Esophagus muscularis mucosa (tissue), 4 donors: ENCODE results near the gene SDK2. TPM values are rescaled to one million over a fixed set of nuclear protein-coding genes. Genes with fewer than 3 reads are reported as not detected.

Source experiments
- DNase-seq: peaks from one replicate; pipeline ENCODE4 v3.0.0-alpha.2; 2017; ENCODE audit errors: extremely low spot score
- H3K27ac ChIP-seq, 4 donors: fragments of 200-600 bp; sonication (generic); replicated peaks in 1 of 4; 1 replicate in 3 of 4; 2 replicates in 1 of 4; pipeline ENCODE4 v1.5.1; 2016 to 2019; ENCODE audit warnings: mild to moderate bottlenecking in 1 of 4
- H3K27me3 ChIP-seq, 4 donors: fragments of 200-600 bp; sonication (generic); one replicate each; pipeline versions ENCODE4 v1.5.1 to v1.6.0; 2016 to 2019
- H3K36me3 ChIP-seq, 4 donors: fragments of 200-600 bp; sonication (generic); one replicate each; pipeline ENCODE4 v1.5.1; 2016 to 2019
- H3K4me1 ChIP-seq, 4 donors: fragments of 200-600 bp; sonication (generic); one replicate each; pipeline ENCODE4 v1.5.1; 2016 to 2019
- H3K4me3 ChIP-seq, 4 donors: fragments of 200-600 bp; sonication (generic); 1 replicate in 2 of 4; 2 replicates in 2 of 4; pipeline ENCODE4 v1.5.1; 2016 to 2019; ENCODE audit warnings: mild to moderate bottlenecking in 4 of 4, moderate library complexity in 1 of 4
- H3K9me3 ChIP-seq, 4 donors: fragments of 200-600 bp; sonication (generic); 1 replicate in 3 of 4; 2 replicates in 1 of 4; pipeline ENCODE4 v1.5.1; 2016 to 2019
- CTCF ChIP-seq, 3 experiments: fragments of 200-600 bp in 2 of 3; fragments of 450-650 bp in 1 of 3; sonication (generic) in 2 of 3; IDR thresholded peaks; one replicate each; pipeline ENCODE4 v1.5.1; 2017 to 2019; ENCODE audit warnings: antibody characterized with exemption in 3 of 3, mild to moderate bottlenecking in 2 of 3, moderate library complexity in 1 of 3
- EP300 ChIP-seq: sonication (generic); formaldehyde crosslinking; IDR thresholded peaks from one replicate; pipeline ENCODE4 v1.6.1; 2017; ENCODE audit warnings: antibody characterized with exemption
- POLR2A ChIP-seq: fragments of 450-650 bp; IDR thresholded peaks from one replicate; pipeline ENCODE4 v1.6.1; 2017; ENCODE audit warnings: antibody characterized with exemption, moderate library complexity, mild to moderate bottlenecking, low read depth
- POLR2AphosphoS5 ChIP-seq, 2 donors: sonication (generic); formaldehyde crosslinking; IDR thresholded peaks; one replicate each; pipeline ENCODE4 v1.6.1; 2017; ENCODE audit warnings: antibody characterized with exemption in 2 of 2
- WGBS: methylation state at CpG from one replicate; pipeline ENCODE4 v1.1.5; 2018; 5-methylcytosine and 5-hydroxymethylcytosine counted together
- intact Hi-C: fragments of 100-400 bp; cut with DNase I; formaldehyde crosslinking; loops from one replicate; pipeline ENCODE4 v1.15.1; 2023
- total RNA-seq, 4 donors: library from RNA; depleted of rRNA; stranded (reverse); fragments of >200 nt; gene quantifications; one replicate each; pipeline versions ENCODE4 v1.1.0 to v1.2.1, GENCODE V29; 2016

Gene SDK2
- total RNA-seq, 4 donors from 2014 or later: 0.42 to 2.0 (median 1.2) TPM

- no peak for DNase-seq
- no peak overlapping the region for H3K4me3 ChIP-seq
- H3K27me3 ChIP-seq: peaks cover 0 to 31% (median 2%) of the 10 kb centered on the region in 4 donors
- no peak for TF ChIP-seq CTCF (IDR thresholded peaks at IDR 0.05)
- TF ChIP-seq POLR2A: no peak
- TF ChIP-seq POLR2AphosphoS5 (IDR thresholded peaks at IDR 0.05): no peak
- intact Hi-C loops: no loop called here
- H3K4me1 ChIP-seq: no peaks in the 10 kb centered on the region
- WGBS: 100% methylated on average over 2 of the region's 2 CpGs
- no peak overlapping the region for H3K27ac ChIP-seq
- H3K36me3 ChIP-seq: no peaks in the 10 kb centered on the region
- no peaks in the 10 kb centered on the region for H3K9me3 ChIP-seq
These were observed 79.4 kb downstream of the SDK2 start for GRCh38 chr17:73564843-73565242.

- H3K36me3 ChIP-seq: no peaks in the 10 kb centered on the region
- no peak for TF ChIP-seq POLR2A
- TF ChIP-seq POLR2AphosphoS5 (IDR thresholded peaks at IDR 0.05): no peak
- TF ChIP-seq EP300: no peak
- no peak for TF ChIP-seq CTCF (IDR thresholded peaks at IDR 0.05)
- intact Hi-C loops: no loop called here
- no peaks in the 10 kb centered on the region for H3K4me1 ChIP-seq
- no peak overlapping the region for H3K4me3 ChIP-seq
- H3K9me3 ChIP-seq: no peaks in the 10 kb centered on the region
- H3K27ac ChIP-seq: no peak overlapping the region
- 59% methylated on average over 4 of the region's 9 CpGs for WGBS
- no peak for DNase-seq
- peaks cover 0 to 40% (median 2%) of the 10 kb centered on the region in 4 donors for H3K27me3 ChIP-seq
These were observed 81.3 kb downstream of the SDK2 start for GRCh38 chr17:73562896-73563295.

GRCh38 chr17:73561111-73561510 is 83.1 kb downstream of the SDK2 start:
- peaks cover 0 to 43% (median 2%) of the 10 kb centered on the region in 4 donors for H3K27me3 ChIP-seq
- H3K4me3 ChIP-seq: no peak overlapping the region
- no peak for DNase-seq
- no peak for TF ChIP-seq POLR2A
- H3K36me3 ChIP-seq: no peaks in the 10 kb centered on the region
- 77% methylated on average over 9 of the region's 9 CpGs for WGBS
- H3K9me3 ChIP-seq: no peaks in the 10 kb centered on the region
- intact Hi-C loops: no loop called here
- H3K4me1 ChIP-seq: no peaks in the 10 kb centered on the region
- H3K27ac ChIP-seq: no peak overlapping the region

- Histone ChIP-seq H3K9me3 (no peaks in the 10 kb centered on the region), H3K27ac (no peak overlapping the region), H3K27me3 (peaks cover 0 to 46% (median 2%) of the 10 kb centered on the region in 4 donors), H3K36me3 (no peaks in the 10 kb centered on the region), H3K4me3 (no peak overlapping the region), H3K4me1 (no peaks in the 10 kb centered on the region)
- no CpG with 5 or more reads among the region's 6 CpGs for WGBS
- TF ChIP-seq POLR2AphosphoS5 (IDR thresholded peaks at IDR 0.05) (no peak), POLR2A (no peak), EP300 (no peak), CTCF (IDR thresholded peaks at IDR 0.05) (no peak)
- no peak for DNase-seq
- intact Hi-C loops: no loop called here
These were observed 83.6 kb downstream of the SDK2 start for GRCh38 chr17:73560661-73561060.

- H3K27me3 ChIP-seq: peaks cover 0 to 56% (median 2%) of the 10 kb centered on the region in 4 donors
- no peak overlapping the region for H3K27ac ChIP-seq
- no peak overlapping the region for H3K4me3 ChIP-seq
- no peaks in the 10 kb centered on the region for H3K36me3 ChIP-seq
- no peak for DNase-seq
- WGBS: 93% methylated on average over 6 of the region's 6 CpGs
- intact Hi-C loops: no loop called here
- H3K9me3 ChIP-seq: no peaks in the 10 kb centered on the region
- H3K4me1 ChIP-seq: no peaks in the 10 kb centered on the region
- no peak for TF ChIP-seq POLR2A
- no peak for TF ChIP-seq CTCF (IDR thresholded peaks at IDR 0.05)
- TF ChIP-seq POLR2AphosphoS5 (IDR thresholded peaks at IDR 0.05): no peak
- no peak for TF ChIP-seq EP300
These were observed 84.7 kb downstream of the SDK2 start for GRCh38 chr17:73559532-73559931.
